ENCODE data around the gene KLF5. TPM values are rescaled to one million over a fixed set of nuclear protein-coding genes. Genes with fewer than 3 reads are reported as not detected.

KLF5 gene
- total RNA-seq, 1 experiment from 2014 or later, result 2.2 TPM

DNA sequence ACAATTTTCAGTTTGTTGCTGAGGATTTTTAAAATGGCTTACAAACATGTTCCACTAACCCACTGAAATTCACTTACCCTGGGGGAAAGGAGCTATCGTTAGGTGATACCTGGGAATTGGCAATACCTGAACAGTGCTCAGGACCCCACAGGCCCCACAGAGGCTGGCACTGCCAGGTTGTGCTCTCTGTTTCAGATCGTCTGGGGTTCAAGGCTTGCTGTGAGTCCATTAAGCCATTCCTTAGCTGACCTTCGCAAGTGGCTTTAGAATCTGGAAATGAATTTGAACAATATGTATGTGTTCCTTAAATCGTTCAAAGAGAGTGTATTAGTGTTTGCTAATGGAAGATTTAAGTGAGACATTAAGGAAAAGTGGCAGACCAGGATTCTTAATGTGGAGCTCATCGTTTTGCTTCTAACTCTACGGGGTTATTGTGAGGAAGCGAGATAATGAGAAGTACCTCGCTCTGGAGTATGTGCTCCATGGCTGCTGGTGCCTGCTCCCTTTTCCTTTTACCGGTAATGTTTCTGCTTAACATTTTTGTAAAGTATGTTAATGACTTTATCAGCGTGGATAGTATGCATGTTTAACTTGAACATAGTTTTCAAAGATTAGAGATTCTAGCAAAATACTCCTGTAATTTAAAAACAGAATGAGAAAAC lies 13.6 kb downstream of the KLF5 start:
- Histone ChIP-seq H2AFZ (ENCODE audit: low read length) (no peak overlapping the region), H4K5ac (ENCODE audit: insufficient read length, low read depth, low read length) (no peak overlapping the region), H3K4ac (ENCODE audit: low read depth, low read length) (no peak overlapping the region), H4K20me1 (ENCODE audit: control insufficient read depth, insufficient read depth, insufficient read length) (no peaks in the 10 kb centered on the region), H3T11ph (ENCODE audit: low read length) (no peak overlapping the region), H3K27ac (ENCODE audit: insufficient read length, low read depth, low read length) (no peak overlapping the region), H3K4me2 (ENCODE audit: insufficient read depth, insufficient read length, low read length) (no peak overlapping the region), H2AK5ac (ENCODE audit: insufficient read length, low read length) (no peak overlapping the region), H3K79me2 (ENCODE audit: insufficient read depth, low read length) (no peaks in the 10 kb centered on the region), H3K9me3 (ENCODE audit: control insufficient read depth, low read depth, low read length) (no peaks in the 10 kb centered on the region), H3K56ac (ENCODE audit: insufficient read length, low read depth, low read length) (no peak overlapping the region), H2BK15ac (ENCODE audit: low read depth, low read length) (no peak overlapping the region), H3K18ac (ENCODE audit: insufficient read length, low read depth, low read length) (no peak overlapping the region), H3K14ac (ENCODE audit: insufficient read depth, low read length) (no peak overlapping the region), H2BK5ac (ENCODE audit: insufficient read length, low read length) (no peak overlapping the region), H3K9ac (ENCODE audit: extremely low read depth, insufficient read length, low read length) (no peak overlapping the region), H3K4me1 (ENCODE audit: insufficient read depth, low read length) (peaks cover 6% of the 10 kb centered on the region; the same call in 1 of the 2 replicates), H3K23ac (ENCODE audit: insufficient read length, low read depth, low read length) (no peak overlapping the region), H4K8ac (replicated peaks; ENCODE audit: insufficient read length, low read depth, low read length) (no peak overlapping the region), H3K23me2 (ENCODE audit: insufficient read length, low read depth, low read length, poor library complexity, severe bottlenecking) (peaks cover 4% of the 10 kb centered on the region), H3K27me3 (ENCODE audit: insufficient read depth, low read length) (no peaks in the 10 kb centered on the region), H3K79me1 (ENCODE audit: insufficient read depth, low read depth, low read length, poor library complexity, severe bottlenecking) (no peaks in the 10 kb centered on the region), H4K91ac (ENCODE audit: insufficient read length, low read depth, low read length) (no peak overlapping the region), H2BK120ac (ENCODE audit: low read depth, low read length, poor library complexity, severe bottlenecking) (no peak overlapping the region), H2BK12ac (ENCODE audit: insufficient read length, low read depth, low read length) (no peak overlapping the region), H2BK20ac (ENCODE audit: low read depth, low read length, poor library complexity, severe bottlenecking) (no peak overlapping the region)
- Mint-ChIP-seq H3K36me3 (ENCODE audit: insufficient read depth in 1 of 3, low read depth in 3 of 3) (peaks cover 0 to 4% (median 0%) of the 10 kb centered on the region in 3 experiments; a peak in 1 of 7 replicates), H3K27ac (peak overlapping the region in 1 of 3 experiments; percentile 36; a peak in 1 of 7 replicates), H3K27me3 (ENCODE audit: low read depth) (peaks cover 14% of the 10 kb centered on the region), H3K9me3 (no peaks in the 10 kb centered on the region; a peak in 1 of 5 replicates), H3K4me1 (peaks cover 25 to 40% of the 10 kb centered on the region in 2 experiments), H3K4me3 (no peak overlapping the region)
- no peak for TF ChIP-seq CTCF (conservative IDR thresholded peaks at IDR 0.05)
- WGBS (ENCODE audit: extremely low coverage, insufficient read length, low lambda C conversion rate), result no CpG with 5 or more reads among the region's 10 CpGs
- DNase-seq, result no peak

All from H9 (cell line).